Liver (tissue), 3 donors: ENCODE measurements around the gene THSD7B.

Experiments used
- HNF4G ChIP-seq: IDR thresholded peaks from 2 replicates; pipeline ENCODE4 v1.6.1; 2016; ENCODE audit warnings: antibody characterized with exemption
- TAF1 ChIP-seq: conservative IDR thresholded peaks from 2 replicates; pipeline ENCODE4 v1.6.1; 2016; ENCODE audit warnings: antibody characterized with exemption, mild to moderate bottlenecking
- TF ChIP-seq, protein P1 (sequence below): IDR thresholded peaks from 2 replicates; pipeline ENCODE4 v1.6.1; 2016; ENCODE audit warnings: antibody characterized with exemption
- TF ChIP-seq, protein P2 (sequence below): fragments of 150-350 bp; IDR thresholded peaks from 2 replicates; pipeline ENCODE4 v1.5.1; 2017; ENCODE audit warnings: improper control_type of control experiment, low read depth, low read length; ENCODE audit not compliant: missing input control
- donor health status: healthy.
- donor health status: healthy.

DNA sequence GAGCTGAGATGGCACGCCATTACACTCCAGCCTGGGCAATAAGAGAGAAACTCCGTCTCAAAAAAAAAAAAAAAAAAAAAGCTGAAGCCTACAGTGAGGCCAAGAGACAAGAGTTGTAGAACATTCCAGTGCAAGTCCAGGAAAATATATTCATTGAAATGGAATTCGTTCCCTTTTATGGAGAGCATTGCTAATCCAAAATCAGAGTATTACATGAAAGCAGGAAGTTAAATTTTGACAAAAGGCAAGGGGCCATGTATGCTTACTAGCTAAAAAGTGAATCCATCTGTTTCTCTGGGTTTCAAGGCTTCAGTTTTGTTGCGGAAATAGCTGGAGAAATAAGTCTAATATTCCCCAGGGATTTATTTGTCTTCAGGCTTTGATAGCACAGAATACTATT lies 471.7 kb downstream of the THSD7B start:
- TF ChIP-seq, protein P1, sequence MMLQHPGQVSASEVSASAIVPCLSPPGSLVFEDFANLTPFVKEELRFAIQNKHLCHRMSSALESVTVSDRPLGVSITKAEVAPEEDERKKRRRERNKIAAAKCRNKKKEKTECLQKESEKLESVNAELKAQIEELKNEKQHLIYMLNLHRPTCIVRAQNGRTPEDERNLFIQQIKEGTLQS = no peak
- TF ChIP-seq, protein P2, sequence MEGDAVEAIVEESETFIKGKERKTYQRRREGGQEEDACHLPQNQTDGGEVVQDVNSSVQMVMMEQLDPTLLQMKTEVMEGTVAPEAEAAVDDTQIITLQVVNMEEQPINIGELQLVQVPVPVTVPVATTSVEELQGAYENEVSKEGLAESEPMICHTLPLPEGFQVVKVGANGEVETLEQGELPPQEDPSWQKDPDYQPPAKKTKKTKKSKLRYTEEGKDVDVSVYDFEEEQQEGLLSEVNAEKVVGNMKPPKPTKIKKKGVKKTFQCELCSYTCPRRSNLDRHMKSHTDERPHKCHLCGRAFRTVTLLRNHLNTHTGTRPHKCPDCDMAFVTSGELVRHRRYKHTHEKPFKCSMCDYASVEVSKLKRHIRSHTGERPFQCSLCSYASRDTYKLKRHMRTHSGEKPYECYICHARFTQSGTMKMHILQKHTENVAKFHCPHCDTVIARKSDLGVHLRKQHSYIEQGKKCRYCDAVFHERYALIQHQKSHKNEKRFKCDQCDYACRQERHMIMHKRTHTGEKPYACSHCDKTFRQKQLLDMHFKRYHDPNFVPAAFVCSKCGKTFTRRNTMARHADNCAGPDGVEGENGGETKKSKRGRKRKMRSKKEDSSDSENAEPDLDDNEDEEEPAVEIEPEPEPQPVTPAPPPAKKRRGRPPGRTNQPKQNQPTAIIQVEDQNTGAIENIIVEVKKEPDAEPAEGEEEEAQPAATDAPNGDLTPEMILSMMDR = no peak
- TF ChIP-seq TAF1 (no peak), HNF4G (no peak)
